ENCODE measurements around the gene RAB33A. TPM values are rescaled to one million over a fixed set of nuclear protein-coding genes. Genes with fewer than 3 reads are reported as not detected.

RAB33A gene
- total RNA-seq, 4 donors from 2014 or later = 0.79 to 6.2 (median 0.82) TPM; not detected in 1

GRCh38 chrX:130184168-130184567 is 12.4 kb downstream of the RAB33A start:
- Histone ChIP-seq H3K36me3 (no peaks in the 10 kb centered on the region), H3K27ac (no peak overlapping the region), H3K27me3 (no peaks in the 10 kb centered on the region), H3K9me3 (no peaks in the 10 kb centered on the region), H3K4me1 (no peaks in the 10 kb centered on the region), H3K4me3 (no peak overlapping the region)
- intact Hi-C loops (cut with DNase I; ENCODE audit: low total_unique reads) = no loop called here
- TF ChIP-seq POLR2A (IDR thresholded peaks at IDR 0.05) (no peak), POLR2AphosphoS5 (IDR thresholded peaks at IDR 0.05) (no peak), EP300 (IDR thresholded peaks at IDR 0.05; ENCODE audit: low read depth) (no peak)
- TF ChIP-seq, protein P1, sequence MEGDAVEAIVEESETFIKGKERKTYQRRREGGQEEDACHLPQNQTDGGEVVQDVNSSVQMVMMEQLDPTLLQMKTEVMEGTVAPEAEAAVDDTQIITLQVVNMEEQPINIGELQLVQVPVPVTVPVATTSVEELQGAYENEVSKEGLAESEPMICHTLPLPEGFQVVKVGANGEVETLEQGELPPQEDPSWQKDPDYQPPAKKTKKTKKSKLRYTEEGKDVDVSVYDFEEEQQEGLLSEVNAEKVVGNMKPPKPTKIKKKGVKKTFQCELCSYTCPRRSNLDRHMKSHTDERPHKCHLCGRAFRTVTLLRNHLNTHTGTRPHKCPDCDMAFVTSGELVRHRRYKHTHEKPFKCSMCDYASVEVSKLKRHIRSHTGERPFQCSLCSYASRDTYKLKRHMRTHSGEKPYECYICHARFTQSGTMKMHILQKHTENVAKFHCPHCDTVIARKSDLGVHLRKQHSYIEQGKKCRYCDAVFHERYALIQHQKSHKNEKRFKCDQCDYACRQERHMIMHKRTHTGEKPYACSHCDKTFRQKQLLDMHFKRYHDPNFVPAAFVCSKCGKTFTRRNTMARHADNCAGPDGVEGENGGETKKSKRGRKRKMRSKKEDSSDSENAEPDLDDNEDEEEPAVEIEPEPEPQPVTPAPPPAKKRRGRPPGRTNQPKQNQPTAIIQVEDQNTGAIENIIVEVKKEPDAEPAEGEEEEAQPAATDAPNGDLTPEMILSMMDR (IDR thresholded peaks at IDR 0.05) = no peak
- in situ Hi-C loops (cut with MboI; ENCODE audit: low pct_ligation_motif_present in 1 of 4, low pct_unique_long_range_greater_than_20kb in 1 of 4, low sequenced_read_pairs in 3 of 4) = loop anchor here in 3 of 4 donors (25.0 kb wide), 4 partner anchors 97 to 572 kb away; partner anchors contain the start of gene UTP14A (in 1 of the 3)
- no peak for DNase-seq
- 86% methylated on average over 11 of the region's 11 CpGs; no CpG with 5 or more reads in 1 of the 2 donors for WGBS, 2 donors (ENCODE audit: low coverage in 1 of 2)

GRCh38 chrX:130184857-130185256 is 13.1 kb downstream of the RAB33A start:
- H3K4me1 ChIP-seq = no peaks in the 10 kb centered on the region
- in situ Hi-C loops (cut with MboI; ENCODE audit: low pct_ligation_motif_present in 1 of 4, low pct_unique_long_range_greater_than_20kb in 1 of 4, low sequenced_read_pairs in 3 of 4) (loop anchor here in 3 of 4 donors (25.0 kb wide), 4 partner anchors 98 to 573 kb away; partner anchors contain the start of gene UTP14A (in 1 of the 3)), intact Hi-C loops (cut with DNase I; ENCODE audit: low total_unique reads) (no loop called here)
- no peaks in the 10 kb centered on the region for H3K27me3 ChIP-seq
- no peaks in the 10 kb centered on the region for H3K9me3 ChIP-seq
- H3K36me3 ChIP-seq = no peaks in the 10 kb centered on the region
- H3K27ac ChIP-seq = no peak overlapping the region
- no peak overlapping the region for H3K4me3 ChIP-seq
- TF ChIP-seq, protein P1 (IDR thresholded peaks at IDR 0.05) = no peak
- no peak for TF ChIP-seq EP300 (IDR thresholded peaks at IDR 0.05; ENCODE audit: low read depth)
- TF ChIP-seq POLR2AphosphoS5 (IDR thresholded peaks at IDR 0.05) = no peak
- no peak for TF ChIP-seq POLR2A (IDR thresholded peaks at IDR 0.05)
- no peak for DNase-seq
- 20 to 37% methylated on average over 1 to 2 of the region's 2 CpGs for WGBS, 2 donors (ENCODE audit: low coverage in 1 of 2)

GRCh38 chrX:130186651-130187050 is 14.9 kb downstream of the RAB33A start:
- Histone ChIP-seq H3K27ac (no peak overlapping the region), H3K9me3 (no peaks in the 10 kb centered on the region), H3K4me1 (no peaks in the 10 kb centered on the region), H3K4me3 (no peak overlapping the region), H3K36me3 (no peaks in the 10 kb centered on the region), H3K27me3 (no peaks in the 10 kb centered on the region)
- 73% methylated on average over 4 of the region's 4 CpGs; no CpG with 5 or more reads in 1 of the 2 donors for WGBS, 2 donors (ENCODE audit: low coverage in 1 of 2)
- TF ChIP-seq POLR2AphosphoS5 (IDR thresholded peaks at IDR 0.05) (no peak), POLR2A (IDR thresholded peaks at IDR 0.05) (no peak), EP300 (IDR thresholded peaks at IDR 0.05; ENCODE audit: low read depth) (no peak)
- TF ChIP-seq, protein P1 (IDR thresholded peaks at IDR 0.05) = no peak
- intact Hi-C loops (cut with DNase I; ENCODE audit: low total_unique reads) (no loop called here), in situ Hi-C loops (cut with MboI; ENCODE audit: low pct_ligation_motif_present in 1 of 4, low pct_unique_long_range_greater_than_20kb in 1 of 4, low sequenced_read_pairs in 3 of 4) (loop anchor here in 3 of 4 donors (25.0 kb wide), 4 partner anchors 99 to 574 kb away; partner anchors contain the start of gene UTP14A (in 1 of the 3))
- DNase-seq = no peak

GRCh38 chrX:130190801-130191200 is 19.0 kb downstream of the RAB33A start:
- no peaks in the 10 kb centered on the region for H3K9me3 ChIP-seq
- H3K4me3 ChIP-seq = no peak overlapping the region
- no peaks in the 10 kb centered on the region for H3K27me3 ChIP-seq
- intact Hi-C loops (cut with DNase I; ENCODE audit: low total_unique reads) = loop anchor here (5.0 kb wide), 1 partner anchor 108 kb away; no protein-coding TSS in a partner anchor
- no peaks in the 10 kb centered on the region for H3K4me1 ChIP-seq
- H3K27ac ChIP-seq = no peak overlapping the region
- no peaks in the 10 kb centered on the region for H3K36me3 ChIP-seq
- 87% methylated on average over 4 of the region's 4 CpGs; no CpG with 5 or more reads in 1 of the 2 donors for WGBS, 2 donors (ENCODE audit: low coverage in 1 of 2)
- no peak for DNase-seq
- in situ Hi-C loops (cut with MboI; ENCODE audit: low pct_ligation_motif_present in 1 of 4, low pct_unique_long_range_greater_than_20kb in 1 of 4, low sequenced_read_pairs in 3 of 4) = loop anchor here in 3 of 4 donors (10.0 to 25.0 kb wide), 5 partner anchors 104 to 578 kb away; partner anchors contain the start of gene UTP14A (in 1 of the 3)
- TF ChIP-seq POLR2A (IDR thresholded peaks at IDR 0.05) = no peak
